GM04503 (cell line): ENCODE measurements around the gene ABCC3.
"Not testable (repeated sequence)": the region's sequence is repeated elsewhere in the genome, so short reads cannot be mapped to it uniquely, and the experiment has no call there.

ENCODE experiments used
- DNase-seq: peaks from one replicate; pipeline ENCODE4 v3.0.0-alpha.2; 2012; ENCODE audit warnings: low read depth

Gene ABCC3

GRCh38 chr17:50666316-50666715 is 31.6 kb downstream of the ABCC3 start:
- DNase-seq = no peak

GRCh38 chr17:50667259-50668024 is 32.8 kb downstream of the ABCC3 start:
- DNase-seq = no peak

GRCh38 chr17:50668025-50668837 is 33.5 kb downstream of the ABCC3 start:
- DNase-seq = no peak

GRCh38 chr17:50668838-50669581 is 34.3 kb downstream of the ABCC3 start:
- DNase-seq = no peak

GRCh38 chr17:50672071-50672470 is 37.4 kb downstream of the ABCC3 start:
- DNase-seq = no peak

- DNase-seq = no peak
These were observed 38.3 kb downstream of the ABCC3 start for GRCh38 chr17:50672831-50673551.

- no peak for DNase-seq
These were observed 40.5 kb downstream of the ABCC3 start for GRCh38 chr17:50675190-50675589.

- no peak for DNase-seq
These were observed 40.9 kb downstream of the ABCC3 start for GRCh38 chr17:50675627-50676026.

GRCh38 chr17:50676065-50676975 is 41.6 kb downstream of the ABCC3 start:
- DNase-seq = no peak

GRCh38 chr17:50677851-50678375 is 43.2 kb downstream of the ABCC3 start:
- DNase-seq = no peak

- DNase-seq = no peak
These were observed 44.4 kb downstream of the ABCC3 start for GRCh38 chr17:50679008-50679544.

- DNase-seq = no peak
These were observed 45.4 kb downstream of the ABCC3 start for GRCh38 chr17:50680126-50680525.

- not testable (repeated sequence) for DNase-seq
These were observed 46.0 kb downstream of the ABCC3 start for GRCh38 chr17:50680543-50681262.

- no peak for DNase-seq
These were observed 46.9 kb downstream of the ABCC3 start for GRCh38 chr17:50681263-50682200.

GRCh38 chr17:50682441-50682840 is 47.8 kb downstream of the ABCC3 start:
- DNase-seq = no peak

GRCh38 chr17:50682938-50683337 is 48.3 kb downstream of the ABCC3 start:
- no peak for DNase-seq

- no peak for DNase-seq
These were observed 49.0 kb downstream of the ABCC3 start for GRCh38 chr17:50683434-50684287.

GRCh38 chr17:50684288-50684611 is 49.6 kb downstream of the ABCC3 start:
- no peak for DNase-seq
